Endothelial cell of umbilical vein (primary cell): Measurements from ENCODE around the gene ATXN7L2. TPM values are rescaled to one million over a fixed set of nuclear protein-coding genes. Genes with fewer than 3 reads are reported as not detected.

Experiments used
- BruUV-seq: library from RNA; stranded (reverse); fragments of 400-500 nt; replicated peaks from 2 replicates; lab custom pipeline; 2021; lab: Mats Ljungman, UMichigan
- CTCF ChIA-PET: fragments of 300-600, 350-600 bp; sonication (Branson Sonifier 250); formaldehyde crosslinking; loops from one replicate; lab custom pipeline; 2021; ENCODE audit warnings: antibody characterized with exemption, inconsistent platforms; lab: Charles Lee
- POLR2A ChIA-PET: fragments of 300-600, 350-600 bp; sonication (Branson Sonifier 250); formaldehyde crosslinking; loops from one replicate; lab custom pipeline; 2021; ENCODE audit warnings: antibody characterized with exemption, inconsistent platforms; lab: Charles Lee
- DNase-seq: peaks from one replicate; pipeline ENCODE4 v3.0.0-alpha.2; 2011; ENCODE audit warnings: low read depth, low spot score
- FAIRE-seq: peaks from 2 replicates; lab custom pipeline; 2011; peaks lifted over from hg19 to GRCh38; lab: Jason Lieb, UNC
- H2AFZ ChIP-seq: 2 replicates; pipeline ENCODE4 v1.6.0; 2012; ENCODE audit warnings: low read depth, low read length, control low read depth, inconsistent platforms
- H3K27ac ChIP-seq: 2 replicates; pipeline ENCODE4 v1.5.1; 2011; ENCODE audit warnings: low read depth, mild to moderate bottlenecking, control low read depth, low read length, moderate library complexity; ENCODE audit not compliant: insufficient read depth
- H3K27me3 ChIP-seq, 2 experiments: 2 replicates each; pipeline versions ENCODE4 v1.6.0 to v1.6.1; 2011; ENCODE audit warnings: low read length in 2 of 2, mixed read lengths in 1 of 2; ENCODE audit not compliant: control insufficient read depth in 2 of 2, insufficient read depth in 2 of 2
- H3K36me3 ChIP-seq, 2 experiments: 2 replicates in 1 of 2; 3 replicates in 1 of 2; pipeline ENCODE4 v1.5.1; 2011; ENCODE audit warnings: low read length in 2 of 2, mild to moderate bottlenecking in 1 of 2, moderate library complexity in 1 of 2; ENCODE audit not compliant: control insufficient read depth in 2 of 2, insufficient read depth in 2 of 2; ENCODE audit errors: extremely low read depth in 1 of 2
- H3K4me1 ChIP-seq: 3 replicates; pipeline ENCODE4 v1.5.1; 2011; ENCODE audit warnings: mild to moderate bottlenecking, low read length; ENCODE audit not compliant: control insufficient read depth, insufficient read depth; ENCODE audit errors: extremely low read depth
- H3K4me2 ChIP-seq: 2 replicates; pipeline ENCODE4 v1.6.1; 2011; ENCODE audit warnings: low read length, control low read depth, mixed read lengths; ENCODE audit not compliant: insufficient read depth
- H3K4me3 ChIP-seq, 3 experiments: fragments of 200-600 bp in 1 of 3; sonication (generic), shearing (Covaris generic) in 1 of 3; replicated peaks in 1 of 3; 2 replicates each; pipeline ENCODE4 v1.5.1; 2011 to 2016; ENCODE audit warnings: control low read depth in 3 of 3, low read length in 3 of 3, mild to moderate bottlenecking in 2 of 3, inconsistent platforms in 1 of 3, low read depth in 1 of 3, moderate library complexity in 1 of 3; ENCODE audit not compliant: insufficient read depth in 1 of 3
- H3K79me2 ChIP-seq: 2 replicates; pipeline ENCODE4 v1.6.0; 2012; ENCODE audit warnings: low read length, inconsistent platforms; ENCODE audit not compliant: control insufficient read depth, insufficient read depth
- H3K9ac ChIP-seq: replicated peaks from 2 replicates; pipeline ENCODE3; 2011; ENCODE audit warnings: low read length, control low read depth; ENCODE audit not compliant: insufficient read depth; ENCODE audit errors: extremely low read depth
- H3K9me1 ChIP-seq: replicated peaks from 3 replicates; pipeline ENCODE4 v1.6.0; 2011; ENCODE audit warnings: mild to moderate bottlenecking, low read length; ENCODE audit not compliant: control insufficient read depth, insufficient read depth; ENCODE audit errors: extremely low read depth
- H3K9me3 ChIP-seq: replicated peaks from 2 replicates; pipeline ENCODE4 v1.5.1; 2012; ENCODE audit warnings: low read length, inconsistent platforms; ENCODE audit not compliant: control insufficient read depth, insufficient read depth
- H4K20me1 ChIP-seq: replicated peaks from 2 replicates; pipeline ENCODE3; 2011; ENCODE audit warnings: mild to moderate bottlenecking, low read length; ENCODE audit not compliant: control insufficient read depth, insufficient read depth; ENCODE audit errors: extremely low read depth
- CTCF ChIP-seq, 2 donors: IDR thresholded peaks; 1 replicate in 1 of 2; 2 replicates in 1 of 2; pipeline ENCODE4 v1.5.1; 2011; ENCODE audit warnings: low read length in 2 of 2, mild to moderate bottlenecking in 2 of 2, moderate library complexity in 2 of 2, control low read depth in 1 of 2, inconsistent platforms in 1 of 2, low read depth in 1 of 2; ENCODE audit not compliant: insufficient read depth in 1 of 2; ENCODE audit errors: extremely low read depth in 1 of 2
- EZH2 ChIP-seq: IDR thresholded peaks from 2 replicates; pipeline ENCODE4 v1.6.1; 2012; ENCODE audit warnings: borderline replicate concordance, low read depth, mild to moderate bottlenecking, moderate library complexity, low read length, inconsistent platforms; ENCODE audit not compliant: severe bottlenecking
- FOS ChIP-seq: IDR thresholded peaks from 2 replicates; pipeline ENCODE4 v1.6.1; 2011; ENCODE audit warnings: mild to moderate bottlenecking, low read length, moderate library complexity, borderline replicate concordance; ENCODE audit not compliant: insufficient read depth
- GATA2 ChIP-seq: IDR thresholded peaks from 2 replicates; pipeline ENCODE4 v1.7.0; 2011; ENCODE audit warnings: low read depth, mild to moderate bottlenecking, moderate library complexity, mixed read lengths, low read length; ENCODE audit not compliant: insufficient read length, insufficient read depth
- JUN ChIP-seq: IDR thresholded peaks from 2 replicates; pipeline ENCODE4 v1.6.1; 2011; ENCODE audit warnings: borderline replicate concordance, low read depth; ENCODE audit not compliant: insufficient read length, insufficient read depth
- MAX ChIP-seq: IDR thresholded peaks from 2 replicates; pipeline ENCODE4 v1.6.1; 2011; ENCODE audit not compliant: insufficient read depth, insufficient read length
- MYC ChIP-seq: IDR thresholded peaks from one replicate; pipeline ENCODE4 v1.6.1; 2011; ENCODE audit warnings: mild to moderate bottlenecking, low read depth, low read length
- POLR2A ChIP-seq: IDR thresholded peaks from 2 replicates; pipeline ENCODE4 v1.6.1; 2012; ENCODE audit warnings: low read depth, mild to moderate bottlenecking, control low read depth, low read length
- POLR2AphosphoS5 ChIP-seq: IDR thresholded peaks from 2 replicates; pipeline ENCODE4 v1.6.1; 2012; ENCODE audit warnings: low read depth, mild to moderate bottlenecking, control low read depth, low read length, moderate library complexity; ENCODE audit not compliant: insufficient read depth
- dilution Hi-C: fragments of 300-500 bp; cut with MboI; formaldehyde crosslinking; loops from one replicate; pipeline ENCODE4 v1.15.0; 2019; ENCODE audit warnings: low sequenced_read_pairs; ENCODE audit not compliant: extremely low pct_ligation_motif_present
- intact Hi-C: fragments of 100-400 bp; cut with micrococcal nuclease; formaldehyde crosslinking; loops from one replicate; pipeline ENCODE4 v1.10.0; 2022
- polyA plus RNA-seq, 4 experiments: library from polyadenylated mRNA; depleted of rRNA in 3 of 4; stranded (reverse) in 3 of 4; unstranded in 1 of 4; fragments of >200 nt; gene quantifications; 2 replicates each; pipeline versions ENCODE4 v1.2.1 to v1.2.3, GENCODE V29; 2011 to 2012; ENCODE audit warnings: missing spikeins in 1 of 4
- total RNA-seq: library from RNA; stranded (reverse); gene quantifications from 2 replicates; pipeline ENCODE4 v1.2.3, GENCODE V29; 2021

The ATXN7L2 gene
- total and polyA plus RNA-seq, 2 donors (not counting 3 experiments of a cell fraction or from before 2014, with no cell fraction given): 4.4 to 4.9 TPM

GRCh38 chr1:109488696-109489095 is 5.0 kb downstream of the ATXN7L2 start:
- Histone ChIP-seq H3K4me1 (peaks cover 22% of the 10 kb centered on the region), H3K27me3 (no peaks in the 10 kb centered on the region), H3K4me2 (no peak overlapping the region), H3K27ac (no peak overlapping the region), H3K9me1 (no peaks in the 10 kb centered on the region), H3K9me3 (no peaks in the 10 kb centered on the region), H3K79me2 (no peaks in the 10 kb centered on the region), H3K36me3 (peaks cover 2% of the 10 kb centered on the region in 2 experiments), H3K9ac (no peak overlapping the region), H3K4me3 (no peak overlapping the region), H4K20me1 (no peaks in the 10 kb centered on the region), H2AFZ (no peak overlapping the region)
- no peak for TF ChIP-seq FOS
- TF ChIP-seq MYC: no peak
- no peak for TF ChIP-seq MAX
- TF ChIP-seq POLR2A: no peak
- TF ChIP-seq CTCF (IDR thresholded peaks at IDR 0.05; ENCODE audit: extremely low read depth in 1 of 2, insufficient read depth in 1 of 2, low read depth in 1 of 2, low read length in 2 of 2): no peak
- no peak for TF ChIP-seq JUN
- TF ChIP-seq GATA2: no peak
- no peak for TF ChIP-seq POLR2AphosphoS5
- no peak for TF ChIP-seq EZH2
- ChIA-PET POLR2A (no interaction called here), CTCF (interaction anchor here (23.0 kb wide), 1 partner anchor 43 kb away, joined by 955 read pairs; the partner anchor contains the start of gene GPR61)
- dilution Hi-C loops (no loop called here), intact Hi-C loops (loop anchor here (10.0 kb wide), 3 partner anchors 126 to 276 kb away; partner anchors contain the start of genes AMPD2, EPS8L3 and GNAT2)
- DNase-seq: no peak
- BruUV-seq: no TSS peak
- FAIRE-seq: no peak
